Neural progenitor cell (in vitro differentiated cells): ENCODE results near the gene LTB4R. TPM values are rescaled to one million over a fixed set of nuclear protein-coding genes. Genes with fewer than 3 reads are reported as not detected.

Experiments used
- DNase-seq: peaks from one replicate; pipeline ENCODE4 v3.0.0-alpha.2; 2016; ENCODE audit warnings: low spot score
- H2AFZ ChIP-seq: fragments of 200-600 bp; sonication (generic); replicated peaks from 2 replicates; pipeline ENCODE4 v1.6.1; 2016; ENCODE audit warnings: antibody characterized with exemption
- H3F3A ChIP-seq: fragments of 200-600 bp; sonication (generic); 2 replicates; pipeline ENCODE4 v1.6.1; 2016; ENCODE audit warnings: antibody characterized with exemption, low read depth
- H3K27ac ChIP-seq: fragments of 200-600 bp; sonication (generic); 2 replicates; pipeline ENCODE4 v1.5.1; 2016; ENCODE audit warnings: mild to moderate bottlenecking
- H3K27me3 ChIP-seq: fragments of 200-600 bp; sonication (generic); 2 replicates; pipeline ENCODE4 v1.6.1; 2016; ENCODE audit warnings: mild to moderate bottlenecking, moderate library complexity
- H3K36me3 ChIP-seq: fragments of 200-600 bp; sonication (generic); 2 replicates; pipeline ENCODE4 v1.5.1; 2016
- H3K4me1 ChIP-seq: fragments of 200-600 bp; sonication (generic); 2 replicates; pipeline ENCODE4 v1.6.1; 2016; ENCODE audit warnings: mixed run types
- H3K4me2 ChIP-seq: fragments of 200-600 bp; sonication (generic); 2 replicates; pipeline ENCODE4 v1.6.1; 2016
- H3K4me3 ChIP-seq: fragments of 200-600 bp; sonication (generic); 2 replicates; pipeline ENCODE4 v1.5.1; 2016
- H3K79me2 ChIP-seq: fragments of 200-600 bp; sonication (generic); 2 replicates; pipeline ENCODE4 v1.6.1; 2016; ENCODE audit warnings: low read depth
- H3K9ac ChIP-seq: fragments of 200-600 bp; sonication (generic); 2 replicates; pipeline ENCODE4 v1.6.1; 2016
- H3K9me3 ChIP-seq: fragments of 200-600 bp; sonication (generic); 2 replicates; pipeline ENCODE4 v1.5.1; 2016; ENCODE audit warnings: low read depth
- H4K20me1 ChIP-seq: fragments of 200-600 bp; sonication (generic); 2 replicates; pipeline ENCODE4 v1.6.1; 2016; ENCODE audit warnings: low read depth
- H3K27ac Mint-ChIP-seq: 3 replicates; pipeline ENCODE4 v1.8.0; 2021; ENCODE audit warnings: mixed read lengths
- H3K27me3 Mint-ChIP-seq: 2 replicates; pipeline ENCODE4 v1.8.0; 2022; ENCODE audit warnings: low read depth, mild to moderate bottlenecking, inconsistent platforms, moderate library complexity, mixed read lengths; ENCODE audit not compliant: insufficient read depth
- H3K36me3 Mint-ChIP-seq: 3 replicates; pipeline ENCODE4 v1.8.0; 2021; ENCODE audit warnings: mixed read lengths
- H3K4me1 Mint-ChIP-seq: 3 replicates; pipeline ENCODE4 v1.8.0; 2021; ENCODE audit warnings: mixed read lengths
- H3K4me3 Mint-ChIP-seq: 3 replicates; pipeline ENCODE4 v1.8.0; 2021; ENCODE audit warnings: mild to moderate bottlenecking, moderate library complexity, mixed read lengths
- H3K9me3 Mint-ChIP-seq: 3 replicates; pipeline ENCODE4 v1.8.0; 2020; ENCODE audit warnings: mixed read lengths
- EZH2 ChIP-seq: fragments of 200-600 bp; sonication (generic); IDR thresholded peaks from 2 replicates; pipeline ENCODE4 v1.6.1; 2017; ENCODE audit warnings: antibody characterized with exemption, mild to moderate bottlenecking, moderate library complexity
- EZH2phosphoT487 ChIP-seq: fragments of 200-600 bp; sonication (generic); IDR thresholded peaks from 2 replicates; pipeline ENCODE4 v1.6.1; 2017; ENCODE audit warnings: antibody characterized with exemption
- total RNA-seq: library from RNA; depleted of rRNA; stranded (reverse); fragments of >200 nt; gene quantifications from 2 replicates; pipeline ENCODE4 v1.2.3, GENCODE V29; 2015; ENCODE audit warnings: low replicate concordance
- TF ChIP-seq, protein P1 (sequence below): fragments of 200-600 bp; sonication (generic); IDR thresholded peaks from 2 replicates; pipeline ENCODE4 v1.5.1; 2017; ENCODE audit warnings: antibody characterized with exemption, mild to moderate bottlenecking

The LTB4R gene
- total RNA-seq, 1 donor from 2014 or later, result 1.9 TPM

- Histone ChIP-seq H3K79me2 (no peaks in the 10 kb centered on the region), H3K36me3 (no peaks in the 10 kb centered on the region), H3F3A (no peaks in the 10 kb centered on the region), H3K27ac (no peak overlapping the region), H3K27me3 (peaks cover 38% of the 10 kb centered on the region), H3K4me3 (no peak overlapping the region), H3K9ac (no peak overlapping the region), H4K20me1 (no peaks in the 10 kb centered on the region), H3K4me1 (no peaks in the 10 kb centered on the region), H2AFZ (no peak overlapping the region), H3K9me3 (no peaks in the 10 kb centered on the region), H3K4me2 (no peak overlapping the region)
- no peak overlapping the region for H3K4me3 Mint-ChIP-seq
- peaks cover 5% of the 10 kb centered on the region for H3K27me3 Mint-ChIP-seq
- no peaks in the 10 kb centered on the region for H3K9me3 Mint-ChIP-seq
- no peak for DNase-seq
- TF ChIP-seq EZH2phosphoT487, result no peak
- TF ChIP-seq, protein P1, sequence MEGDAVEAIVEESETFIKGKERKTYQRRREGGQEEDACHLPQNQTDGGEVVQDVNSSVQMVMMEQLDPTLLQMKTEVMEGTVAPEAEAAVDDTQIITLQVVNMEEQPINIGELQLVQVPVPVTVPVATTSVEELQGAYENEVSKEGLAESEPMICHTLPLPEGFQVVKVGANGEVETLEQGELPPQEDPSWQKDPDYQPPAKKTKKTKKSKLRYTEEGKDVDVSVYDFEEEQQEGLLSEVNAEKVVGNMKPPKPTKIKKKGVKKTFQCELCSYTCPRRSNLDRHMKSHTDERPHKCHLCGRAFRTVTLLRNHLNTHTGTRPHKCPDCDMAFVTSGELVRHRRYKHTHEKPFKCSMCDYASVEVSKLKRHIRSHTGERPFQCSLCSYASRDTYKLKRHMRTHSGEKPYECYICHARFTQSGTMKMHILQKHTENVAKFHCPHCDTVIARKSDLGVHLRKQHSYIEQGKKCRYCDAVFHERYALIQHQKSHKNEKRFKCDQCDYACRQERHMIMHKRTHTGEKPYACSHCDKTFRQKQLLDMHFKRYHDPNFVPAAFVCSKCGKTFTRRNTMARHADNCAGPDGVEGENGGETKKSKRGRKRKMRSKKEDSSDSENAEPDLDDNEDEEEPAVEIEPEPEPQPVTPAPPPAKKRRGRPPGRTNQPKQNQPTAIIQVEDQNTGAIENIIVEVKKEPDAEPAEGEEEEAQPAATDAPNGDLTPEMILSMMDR, result no peak
- TF ChIP-seq EZH2, result no peak
- H3K27ac Mint-ChIP-seq, result no peak overlapping the region
- no peaks in the 10 kb centered on the region for H3K36me3 Mint-ChIP-seq
- H3K4me1 Mint-ChIP-seq, result no peaks in the 10 kb centered on the region
Observed at GRCh38 chr14:24317141-24317928, 6.0 kb downstream of the LTB4R start.

GRCh38 chr14:24321212-24321975 is 10.1 kb downstream of the LTB4R start:
- H3K9me3 ChIP-seq, result no peaks in the 10 kb centered on the region
- TF ChIP-seq EZH2, result no peak
- no peak overlapping the region for H3K4me3 ChIP-seq
- H3K27ac ChIP-seq, result no peak overlapping the region
- H3K36me3 Mint-ChIP-seq, result no peaks in the 10 kb centered on the region
- H4K20me1 ChIP-seq, result no peaks in the 10 kb centered on the region
- H2AFZ ChIP-seq, result no peak overlapping the region
- H3K4me1 ChIP-seq, result no peaks in the 10 kb centered on the region
- H3K79me2 ChIP-seq, result no peaks in the 10 kb centered on the region
- H3K9me3 Mint-ChIP-seq, result no peaks in the 10 kb centered on the region
- H3K27me3 ChIP-seq, result peaks cover 38% of the 10 kb centered on the region
- H3F3A ChIP-seq, result no peaks in the 10 kb centered on the region
- no peaks in the 10 kb centered on the region for H3K36me3 ChIP-seq
- H3K27me3 Mint-ChIP-seq, result peaks cover 9% of the 10 kb centered on the region
- peak overlapping the region; percentile 65 for H3K27ac Mint-ChIP-seq
- H3K4me1 Mint-ChIP-seq, result peaks cover 2% of the 10 kb centered on the region
- H3K4me3 Mint-ChIP-seq, result no peak overlapping the region
- no peak overlapping the region for H3K9ac ChIP-seq
- DNase-seq, result no peak
- no peak overlapping the region for H3K4me2 ChIP-seq

DNA sequence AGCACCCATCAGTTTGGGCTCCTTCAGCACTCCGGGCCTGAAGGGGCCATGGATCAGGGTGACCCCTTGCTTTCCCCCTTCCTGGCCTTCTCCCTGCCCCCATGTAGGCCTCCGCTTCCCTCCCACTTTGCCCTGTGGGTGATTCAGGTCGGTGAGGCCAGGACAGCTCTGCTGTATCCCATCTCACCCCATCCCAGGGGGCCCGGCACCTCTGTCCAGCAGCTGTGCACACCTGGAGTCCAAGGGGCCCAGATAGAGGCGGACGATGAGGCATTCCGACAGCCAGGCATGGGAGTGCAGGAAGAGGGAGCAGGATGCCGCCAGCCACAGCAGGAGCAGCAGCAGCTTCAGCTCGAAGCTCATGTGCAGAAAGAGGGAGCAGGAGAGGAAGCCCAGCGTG is 11.4 kb downstream of the LTB4R start:
- H3K79me2 ChIP-seq, result no peaks in the 10 kb centered on the region
- H3K4me3 ChIP-seq, result no peak overlapping the region
- no peaks in the 10 kb centered on the region for H3F3A ChIP-seq
- H3K9ac ChIP-seq, result no peak overlapping the region
- H4K20me1 ChIP-seq, result no peaks in the 10 kb centered on the region
- no peak overlapping the region for H3K4me2 ChIP-seq
- H3K4me1 ChIP-seq, result no peaks in the 10 kb centered on the region
- no peaks in the 10 kb centered on the region for H3K9me3 ChIP-seq
- no peak for TF ChIP-seq EZH2
- TF ChIP-seq, protein P1, result no peak
- no peak for TF ChIP-seq EZH2phosphoT487
- peaks cover 29% of the 10 kb centered on the region for H3K27me3 ChIP-seq
- Mint-ChIP-seq H3K4me1 (peaks cover 2% of the 10 kb centered on the region), H3K9me3 (no peaks in the 10 kb centered on the region), H3K27ac (no peak overlapping the region), H3K27me3 (peaks cover 13% of the 10 kb centered on the region), H3K36me3 (no peaks in the 10 kb centered on the region), H3K4me3 (no peak overlapping the region)
- H3K36me3 ChIP-seq, result no peaks in the 10 kb centered on the region
- no peak overlapping the region for H2AFZ ChIP-seq
- H3K27ac ChIP-seq, result no peak overlapping the region
- DNase-seq, result no peak

DNA sequence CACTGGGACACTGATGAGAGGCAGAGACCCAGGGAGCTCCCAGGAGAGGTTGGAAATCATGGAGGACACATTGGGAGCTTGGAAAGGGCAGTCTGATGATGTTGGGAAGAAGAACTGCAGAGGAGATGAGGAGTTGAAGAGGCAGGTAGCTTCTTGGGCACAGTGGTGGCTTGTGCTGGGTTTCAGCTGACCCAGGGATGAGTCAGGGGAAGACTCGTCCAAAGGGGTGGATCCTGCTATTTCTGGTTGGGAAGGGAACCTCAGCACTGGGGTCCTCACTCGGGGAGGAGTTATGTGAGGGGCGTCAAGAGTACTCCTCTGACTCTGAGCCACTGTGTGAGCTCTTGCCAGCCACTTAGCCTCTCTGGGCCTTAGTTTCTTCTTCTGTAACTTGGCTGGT is 12.0 kb downstream of the LTB4R start:
- Mint-ChIP-seq H3K4me3 (no peak overlapping the region), H3K27me3 (peaks cover 13% of the 10 kb centered on the region)
- no peaks in the 10 kb centered on the region for H3F3A ChIP-seq

More for the DNA sequence above, 12.0 kb downstream of the LTB4R start:
- no peak overlapping the region for H3K27ac ChIP-seq
- H3K4me1 ChIP-seq, result no peaks in the 10 kb centered on the region
- no peak overlapping the region for H3K9ac ChIP-seq
- no peak overlapping the region for H2AFZ ChIP-seq
- Mint-ChIP-seq H3K36me3 (no peaks in the 10 kb centered on the region), H3K4me1 (peaks cover 2% of the 10 kb centered on the region), H3K27ac (no peak overlapping the region), H3K9me3 (no peaks in the 10 kb centered on the region)
- H3K27me3 ChIP-seq, result peaks cover 23% of the 10 kb centered on the region
- no peak overlapping the region for H3K4me3 ChIP-seq
- H3K9me3 ChIP-seq, result no peaks in the 10 kb centered on the region
- no peaks in the 10 kb centered on the region for H3K79me2 ChIP-seq
- no peaks in the 10 kb centered on the region for H3K36me3 ChIP-seq
- no peaks in the 10 kb centered on the region for H4K20me1 ChIP-seq
- TF ChIP-seq, protein P1, result no peak
- TF ChIP-seq EZH2 (no peak), EZH2phosphoT487 (no peak)
- H3K4me2 ChIP-seq, result no peak overlapping the region
- DNase-seq, result no peak
